HG02943 (cell line): Measurements from ENCODE around the gene SF3A1.
"Not testable (repeated sequence)": the region's sequence is repeated elsewhere in the genome, so short reads cannot be mapped to it uniquely, and the experiment has no call there.

ENCODE experiments used
- ATAC-seq: cut with Tn5 transposase; IDR thresholded peaks from one replicate; pipeline ENCODE4 v1.9.1; 2021; ENCODE audit warnings: mild to moderate bottlenecking, low read depth, moderate library complexity; ENCODE audit not compliant: unreplicated experiment

SF3A1 gene

GRCh38 chr22:30357236-30357570 is 509 bp upstream of the SF3A1 start:
- no peak for ATAC-seq

- ATAC-seq = no peak
Observed at GRCh38 chr22:30354644-30355043, 2.0 kb downstream of the SF3A1 start.

- ATAC-seq = no peak
Observed at GRCh38 chr22:30351226-30351625, 5.5 kb downstream of the SF3A1 start.

GRCh38 chr22:30348809-30349208 is 7.9 kb downstream of the SF3A1 start:
- no peak for ATAC-seq

GRCh38 chr22:30348404-30348803 is 8.3 kb downstream of the SF3A1 start:
- no peak for ATAC-seq

- no peak for ATAC-seq
Observed at GRCh38 chr22:30347255-30347892, 9.3 kb downstream of the SF3A1 start.

- no peak for ATAC-seq
Observed at GRCh38 chr22:30344447-30345200, 12.1 kb downstream of the SF3A1 start.

- no peak for ATAC-seq
Observed at GRCh38 chr22:30340911-30341685, 15.6 kb downstream of the SF3A1 start.

GRCh38 chr22:30338802-30339201 is 17.9 kb downstream of the SF3A1 start:
- ATAC-seq = no peak

- not testable (repeated sequence) for ATAC-seq
Observed at GRCh38 chr22:30338341-30338740, 18.4 kb downstream of the SF3A1 start.

- ATAC-seq = no peak
Observed at GRCh38 chr22:30337461-30337778, 19.3 kb downstream of the SF3A1 start.

GRCh38 chr22:30336752-30337460 is 19.8 kb downstream of the SF3A1 start:
- ATAC-seq = no peak

GRCh38 chr22:30335236-30335635 is 21.5 kb downstream of the SF3A1 start:
- no peak for ATAC-seq

GRCh38 chr22:30334646-30335045 is 22.0 kb downstream of the SF3A1 start:
- no peak for ATAC-seq

GRCh38 chr22:30333707-30334087 is 23.0 kb downstream of the SF3A1 start:
- no peak for ATAC-seq

GRCh38 chr22:30332994-30333706 is 23.5 kb downstream of the SF3A1 start:
- ATAC-seq = no peak

GRCh38 chr22:30332551-30332950 is 24.1 kb downstream of the SF3A1 start:
- no peak for ATAC-seq

GRCh38 chr22:30328466-30329049 is 28.1 kb downstream of the SF3A1 start:
- ATAC-seq = no peak

GRCh38 chr22:30327864-30328345 is 28.8 kb downstream of the SF3A1 start:
- ATAC-seq = no peak
